Hippocampal formation (tissue), 2 donors: ENCODE results near the gene MRPS22.
"Not testable (repeated sequence)": the region's sequence is repeated elsewhere in the genome, so short reads cannot be mapped to it uniquely, and the experiment has no call there.

Experiments used
- DNase-seq, 2 donors: peaks; one replicate each; lab custom pipeline; 2025; lab: John Stamatoyannopoulos, UW

MRPS22 gene

DNA sequence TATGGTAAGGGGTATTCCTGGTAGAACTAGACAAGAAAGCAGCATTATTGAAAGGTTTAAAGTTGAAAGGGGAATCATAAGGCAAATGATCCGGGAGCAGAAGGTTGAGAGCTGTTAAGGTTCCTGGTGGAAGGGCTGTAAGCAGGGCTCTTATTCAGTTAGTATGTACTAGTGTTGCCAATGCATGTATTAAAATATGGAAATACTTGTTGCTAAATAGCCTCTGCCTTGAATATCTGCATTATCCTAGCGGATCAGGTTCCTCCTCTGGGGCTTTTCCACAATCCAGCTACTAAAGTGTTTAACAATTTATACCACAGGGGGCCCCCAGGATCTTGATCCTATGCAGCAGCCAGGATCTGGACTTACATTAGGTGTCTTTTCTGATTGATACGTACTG, 52.9 kb downstream of the MRPS22 start:
- no peak for DNase-seq

DNA sequence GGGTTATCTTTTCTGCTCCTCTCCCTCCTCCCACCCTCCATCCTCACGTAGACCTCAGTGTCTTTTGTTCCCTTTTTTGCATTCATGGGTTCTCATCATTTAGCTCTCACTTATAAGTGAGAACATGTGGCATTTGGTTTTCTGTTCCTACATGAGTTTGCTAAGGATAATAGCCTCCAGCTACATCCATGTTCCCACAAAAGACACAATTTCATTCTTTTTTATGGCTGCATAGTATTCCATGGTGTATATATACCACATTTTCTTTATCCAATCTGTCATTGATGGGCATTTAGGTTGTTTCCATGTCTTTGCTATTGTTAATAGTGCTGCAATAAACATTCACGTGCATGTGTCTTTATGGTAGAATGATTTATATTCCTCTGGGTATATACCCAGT, 57.3 kb downstream of the MRPS22 start:
- not testable (repeated sequence) for DNase-seq
